WI38 (cell line): ENCODE results near the gene DNAJC6.
A peak's percentile ranks its signal among the peaks of the same experiment; 100 is the strongest.

Source experiments
- H3K4me3 ChIP-seq: 2 replicates; pipeline ENCODE4 v1.5.1; 2011; ENCODE audit warnings: low read depth, mild to moderate bottlenecking, control low read depth, low read length
- TF ChIP-seq, protein P1 (sequence below): IDR thresholded peaks from 2 replicates; pipeline ENCODE4 v1.5.1; 2012; ENCODE audit warnings: low read depth, mild to moderate bottlenecking, control low read depth, low read length

The DNAJC6 gene

DNA sequence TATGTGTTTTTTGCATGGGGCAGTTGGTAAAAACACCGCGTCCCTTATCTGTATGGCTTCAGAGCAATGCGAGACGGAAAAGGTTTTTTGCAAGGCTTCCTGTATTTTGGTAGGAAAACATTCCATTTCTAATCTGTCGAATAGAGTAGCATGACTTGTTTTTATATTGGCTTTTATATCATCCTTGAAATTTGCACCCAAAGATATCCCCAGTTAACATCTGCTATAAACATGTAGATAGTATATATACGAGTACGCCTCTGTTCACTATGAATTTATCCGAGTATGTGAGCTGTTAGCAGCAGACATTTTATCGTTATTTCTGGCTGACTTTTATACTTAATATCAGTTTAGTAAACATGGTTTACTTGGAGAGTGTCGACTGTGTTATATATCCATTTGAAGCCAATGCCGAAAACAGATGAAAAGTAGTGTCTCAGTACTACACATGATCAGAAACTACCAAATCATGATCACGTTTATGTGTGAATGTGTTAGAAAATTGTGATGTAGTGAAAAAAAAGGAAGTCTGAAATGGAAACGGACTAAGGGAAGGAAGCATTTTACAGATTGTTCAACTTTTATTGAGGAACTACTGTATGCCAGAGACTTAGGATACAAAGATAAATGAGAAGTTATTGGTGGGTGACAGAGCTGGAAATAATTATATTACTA is 112.1 kb downstream of the DNAJC6 start:
- H3K4me3 ChIP-seq = peak overlapping the region; percentile 95
- TF ChIP-seq, protein P1, sequence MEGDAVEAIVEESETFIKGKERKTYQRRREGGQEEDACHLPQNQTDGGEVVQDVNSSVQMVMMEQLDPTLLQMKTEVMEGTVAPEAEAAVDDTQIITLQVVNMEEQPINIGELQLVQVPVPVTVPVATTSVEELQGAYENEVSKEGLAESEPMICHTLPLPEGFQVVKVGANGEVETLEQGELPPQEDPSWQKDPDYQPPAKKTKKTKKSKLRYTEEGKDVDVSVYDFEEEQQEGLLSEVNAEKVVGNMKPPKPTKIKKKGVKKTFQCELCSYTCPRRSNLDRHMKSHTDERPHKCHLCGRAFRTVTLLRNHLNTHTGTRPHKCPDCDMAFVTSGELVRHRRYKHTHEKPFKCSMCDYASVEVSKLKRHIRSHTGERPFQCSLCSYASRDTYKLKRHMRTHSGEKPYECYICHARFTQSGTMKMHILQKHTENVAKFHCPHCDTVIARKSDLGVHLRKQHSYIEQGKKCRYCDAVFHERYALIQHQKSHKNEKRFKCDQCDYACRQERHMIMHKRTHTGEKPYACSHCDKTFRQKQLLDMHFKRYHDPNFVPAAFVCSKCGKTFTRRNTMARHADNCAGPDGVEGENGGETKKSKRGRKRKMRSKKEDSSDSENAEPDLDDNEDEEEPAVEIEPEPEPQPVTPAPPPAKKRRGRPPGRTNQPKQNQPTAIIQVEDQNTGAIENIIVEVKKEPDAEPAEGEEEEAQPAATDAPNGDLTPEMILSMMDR = no peak

DNA sequence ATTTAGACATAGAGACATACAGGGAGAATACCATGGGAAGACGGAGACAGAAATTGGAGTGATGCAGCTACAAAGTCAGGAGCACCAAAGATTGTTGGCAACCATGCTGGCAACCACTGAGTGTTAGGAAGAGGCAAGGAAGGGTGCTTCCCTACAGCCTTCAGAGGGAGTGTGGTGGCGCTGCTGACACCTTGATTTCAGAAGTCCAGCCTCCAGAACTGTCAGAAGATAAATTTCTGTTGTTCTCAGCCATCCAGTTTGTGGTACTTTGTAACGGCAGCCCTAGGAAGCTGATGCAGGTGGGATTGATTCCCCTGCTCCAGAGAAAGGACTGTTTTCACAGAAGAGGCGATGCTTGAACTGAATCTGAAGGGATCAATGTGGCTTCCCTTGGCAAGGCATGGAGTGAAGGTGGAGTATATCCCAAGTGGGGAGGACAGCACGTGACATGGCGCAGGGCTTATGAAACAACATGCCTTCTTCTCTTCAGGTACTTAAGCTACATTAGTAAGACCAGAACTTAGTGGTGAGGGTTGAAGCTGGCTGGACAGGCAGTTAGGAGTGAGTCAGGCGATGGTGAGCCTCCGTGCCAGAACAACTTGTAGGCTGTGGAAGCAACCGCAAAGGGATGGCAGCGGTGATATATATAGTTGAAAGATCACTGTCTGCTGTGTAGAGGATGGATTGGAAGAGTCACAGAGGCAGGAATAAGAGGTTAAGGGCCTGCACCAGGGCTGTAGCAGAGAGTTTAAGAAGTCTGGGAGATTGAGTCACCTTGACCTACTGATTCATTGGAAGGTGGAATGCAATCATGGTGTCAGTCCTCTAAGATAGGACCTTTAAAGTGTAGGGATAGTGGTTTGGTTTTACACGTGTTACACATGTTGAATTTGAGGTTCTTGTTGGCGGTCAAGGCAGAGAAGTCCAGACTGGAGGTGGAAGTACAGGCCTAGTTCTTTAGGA is 113.2 kb downstream of the DNAJC6 start:
- TF ChIP-seq, protein P1 = no peak
- H3K4me3 ChIP-seq = peak overlapping the region; percentile 95

DNA sequence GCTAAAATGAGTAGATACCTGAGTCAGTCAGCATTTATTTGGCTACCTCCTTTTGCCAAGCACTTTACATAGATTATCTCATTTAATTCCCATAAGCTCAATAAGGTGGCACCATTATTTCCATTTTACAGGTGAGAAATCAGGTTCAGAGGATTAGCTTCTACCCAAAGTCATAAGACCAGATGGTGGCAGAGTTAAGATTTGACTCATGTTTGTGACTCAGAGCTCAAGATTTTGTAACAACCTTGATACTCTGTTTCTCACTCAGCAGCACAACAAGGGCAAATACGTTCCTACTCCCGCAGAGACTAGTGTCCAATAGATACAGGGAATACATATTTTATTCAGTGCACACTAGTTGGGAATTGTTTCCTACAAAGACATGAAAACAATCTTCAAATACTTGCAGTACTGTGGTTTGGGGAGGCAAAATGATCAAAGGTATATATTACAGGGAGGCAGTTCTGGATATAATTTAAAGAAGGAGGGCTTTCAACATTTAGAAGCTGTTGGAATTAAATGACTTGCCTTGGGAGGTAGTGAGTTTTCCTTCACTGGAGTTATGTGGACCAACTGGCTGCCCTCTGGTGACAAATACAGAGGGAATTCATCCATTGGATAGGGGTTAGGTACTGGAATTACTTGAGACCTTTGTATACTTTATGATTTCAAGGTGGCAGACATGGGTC is 114.7 kb downstream of the DNAJC6 start:
- TF ChIP-seq, protein P1 = no peak
- H3K4me3 ChIP-seq = no peak overlapping the region

DNA sequence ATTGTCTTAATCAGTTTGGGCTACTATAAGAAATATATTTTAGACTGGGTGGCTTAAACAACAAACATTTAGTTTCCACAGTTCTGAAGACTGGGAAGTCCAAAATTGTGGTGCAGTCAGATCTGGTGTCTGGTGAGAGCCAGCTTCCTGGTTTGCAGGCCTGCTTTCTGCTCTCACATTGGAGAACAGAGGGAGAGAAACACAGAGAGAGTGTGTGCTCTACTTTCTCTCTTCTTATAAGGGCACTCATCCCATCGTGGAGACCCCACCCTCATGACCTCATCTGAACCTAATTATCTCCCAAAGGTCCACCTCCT is 115.2 kb downstream of the DNAJC6 start:
- no peak overlapping the region for H3K4me3 ChIP-seq
- TF ChIP-seq, protein P1 = no peak

DNA sequence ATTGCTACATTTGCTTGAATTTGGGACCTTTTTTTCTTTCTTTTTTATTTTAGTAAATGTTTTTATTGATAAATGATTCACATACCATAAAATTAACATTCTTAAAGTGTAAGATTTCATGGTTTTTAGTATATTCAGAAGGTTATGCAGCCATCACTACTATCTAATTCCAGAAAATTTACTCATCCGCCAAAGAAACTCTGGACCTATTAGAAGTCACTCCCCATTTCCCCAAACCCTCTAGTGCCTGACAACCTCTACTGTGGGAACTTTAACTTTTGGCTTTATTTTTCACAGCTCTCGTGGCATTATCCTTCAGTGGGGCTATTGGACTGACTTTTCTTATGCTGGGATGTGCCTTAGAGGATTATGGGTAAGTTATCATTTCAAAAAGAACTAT is 115.7 kb downstream of the DNAJC6 start:
- TF ChIP-seq, protein P1 = no peak
- H3K4me3 ChIP-seq = no peak overlapping the region

DNA sequence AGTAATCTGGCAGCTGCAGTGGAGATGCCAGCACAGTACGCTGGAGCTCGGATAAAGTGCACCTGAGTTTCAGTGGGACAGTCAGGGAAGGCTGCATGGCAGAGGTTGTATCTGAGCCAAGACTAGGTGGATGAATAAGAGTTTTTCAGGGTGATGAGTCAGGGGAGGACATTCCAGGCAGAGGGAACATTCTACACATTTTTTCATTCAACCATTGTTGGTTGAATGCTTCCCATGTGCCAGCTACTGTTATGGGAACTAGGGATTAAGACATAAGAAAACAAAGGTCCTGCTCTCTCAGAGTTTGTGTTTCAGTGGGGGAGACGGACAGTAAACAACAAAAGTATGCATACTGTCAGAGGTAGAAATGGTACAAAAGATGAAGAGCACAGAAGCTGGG is 116.4 kb downstream of the DNAJC6 start:
- TF ChIP-seq, protein P1 = no peak
- H3K4me3 ChIP-seq = no peak overlapping the region
